ENCODE data around the gene MX2.

DNA sequence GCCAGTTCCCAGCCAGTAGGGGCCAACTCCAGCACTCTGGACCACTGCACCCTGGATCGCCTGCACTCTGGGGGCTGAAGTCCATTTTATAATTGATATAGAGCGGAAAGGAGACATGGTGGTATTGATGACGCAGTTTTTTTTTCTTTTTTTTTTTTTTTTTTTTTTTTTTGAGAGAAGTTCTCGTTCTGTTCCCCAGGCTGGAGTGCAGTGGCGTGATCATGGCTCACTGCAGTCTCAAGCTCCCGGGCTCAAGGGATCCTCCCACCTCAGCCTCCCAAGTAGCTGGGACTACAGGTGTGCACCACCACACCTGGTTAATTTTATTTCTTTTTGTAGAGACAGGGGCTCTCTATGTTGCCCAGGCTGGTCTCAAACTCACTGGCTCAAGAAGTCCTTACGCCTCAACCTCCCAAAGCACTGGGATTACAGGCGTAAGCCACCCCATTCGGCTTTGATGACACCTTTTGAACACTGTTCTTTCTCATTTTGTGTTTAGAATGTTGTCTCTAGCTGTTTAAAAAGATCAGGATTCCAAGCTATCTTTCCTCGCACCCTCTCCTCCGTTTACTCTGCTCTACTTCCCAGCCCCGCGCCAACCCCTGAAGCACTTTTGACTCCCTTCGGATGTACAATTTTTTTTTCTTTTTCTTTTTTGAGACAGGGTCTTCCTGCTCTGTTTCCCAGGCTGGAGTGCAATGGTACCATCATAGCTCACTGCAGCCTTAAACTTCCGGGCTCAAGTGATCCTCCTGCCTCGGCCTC is 960 bp downstream of the MX2 start:
- TF ChIP-seq TCF12 (IDR thresholded peaks at IDR 0.05; ENCODE audit: low read depth, low read length) (no peak), EP300 (IDR thresholded peaks at IDR 0.05; ENCODE audit: borderline replicate concordance in 1 of 2, low read depth in 2 of 2, low read length in 2 of 2) (no peak), SIRT6 (IDR thresholded peaks at IDR 0.05; ENCODE audit: low read length) (no peak), SP1 (IDR thresholded peaks at IDR 0.05; ENCODE audit: low read depth, low read length) (no peak)
- TF ChIP-seq, protein P1, sequence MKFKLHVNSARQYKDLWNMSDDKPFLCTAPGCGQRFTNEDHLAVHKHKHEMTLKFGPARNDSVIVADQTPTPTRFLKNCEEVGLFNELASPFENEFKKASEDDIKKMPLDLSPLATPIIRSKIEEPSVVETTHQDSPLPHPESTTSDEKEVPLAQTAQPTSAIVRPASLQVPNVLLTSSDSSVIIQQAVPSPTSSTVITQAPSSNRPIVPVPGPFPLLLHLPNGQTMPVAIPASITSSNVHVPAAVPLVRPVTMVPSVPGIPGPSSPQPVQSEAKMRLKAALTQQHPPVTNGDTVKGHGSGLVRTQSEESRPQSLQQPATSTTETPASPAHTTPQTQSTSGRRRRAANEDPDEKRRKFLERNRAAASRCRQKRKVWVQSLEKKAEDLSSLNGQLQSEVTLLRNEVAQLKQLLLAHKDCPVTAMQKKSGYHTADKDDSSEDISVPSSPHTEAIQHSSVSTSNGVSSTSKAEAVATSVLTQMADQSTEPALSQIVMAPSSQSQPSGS (IDR thresholded peaks at IDR 0.05; ENCODE audit: low read length) = no peak
